ENCODE results near the gene CFAP99. TPM values are rescaled to one million over a fixed set of nuclear protein-coding genes. Genes with fewer than 3 reads are reported as not detected.

Gene CFAP99
- total and polyA plus RNA-seq, 8 donors, result 0.28 to 1.6 (median 0.70) TPM

DNA sequence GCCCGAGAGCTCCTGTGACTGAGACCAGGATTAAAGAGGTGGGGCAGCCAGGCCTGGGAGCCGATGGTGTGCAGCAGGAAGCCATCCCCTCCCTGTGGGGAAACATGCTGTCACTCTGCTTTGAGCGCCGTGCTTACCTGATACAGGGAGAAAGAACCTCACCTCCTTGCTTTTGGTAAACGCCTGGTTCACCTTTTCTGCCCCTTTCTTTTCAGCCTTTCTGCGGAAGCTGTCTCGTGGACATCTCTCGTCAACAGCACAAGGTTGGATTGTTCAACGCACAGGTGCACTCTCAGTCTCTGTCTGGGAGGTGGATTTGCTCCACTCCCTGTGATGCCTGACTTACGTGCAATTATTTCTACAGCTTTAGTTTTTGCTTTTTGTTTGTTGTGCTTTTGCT lies 12.3 kb upstream of the CFAP99 start:
- FAIRE-seq, result no peak
- no peak for DNase-seq
- Histone ChIP-seq H3K4me1 (peaks cover 6 to 13% (median 7%) of the 10 kb centered on the region in 3 donors), H3K27me3 (no peaks in the 10 kb centered on the region), H3K4me3 (no peak overlapping the region), H3K36me3 (no peaks in the 10 kb centered on the region), H3K9me3 (no peaks in the 10 kb centered on the region), H3K27ac (no peak overlapping the region)
- ATAC-seq, result no peak
- TF ChIP-seq, protein P1, sequence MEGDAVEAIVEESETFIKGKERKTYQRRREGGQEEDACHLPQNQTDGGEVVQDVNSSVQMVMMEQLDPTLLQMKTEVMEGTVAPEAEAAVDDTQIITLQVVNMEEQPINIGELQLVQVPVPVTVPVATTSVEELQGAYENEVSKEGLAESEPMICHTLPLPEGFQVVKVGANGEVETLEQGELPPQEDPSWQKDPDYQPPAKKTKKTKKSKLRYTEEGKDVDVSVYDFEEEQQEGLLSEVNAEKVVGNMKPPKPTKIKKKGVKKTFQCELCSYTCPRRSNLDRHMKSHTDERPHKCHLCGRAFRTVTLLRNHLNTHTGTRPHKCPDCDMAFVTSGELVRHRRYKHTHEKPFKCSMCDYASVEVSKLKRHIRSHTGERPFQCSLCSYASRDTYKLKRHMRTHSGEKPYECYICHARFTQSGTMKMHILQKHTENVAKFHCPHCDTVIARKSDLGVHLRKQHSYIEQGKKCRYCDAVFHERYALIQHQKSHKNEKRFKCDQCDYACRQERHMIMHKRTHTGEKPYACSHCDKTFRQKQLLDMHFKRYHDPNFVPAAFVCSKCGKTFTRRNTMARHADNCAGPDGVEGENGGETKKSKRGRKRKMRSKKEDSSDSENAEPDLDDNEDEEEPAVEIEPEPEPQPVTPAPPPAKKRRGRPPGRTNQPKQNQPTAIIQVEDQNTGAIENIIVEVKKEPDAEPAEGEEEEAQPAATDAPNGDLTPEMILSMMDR (IDR thresholded peaks at IDR 0.05), result no peak
- intact Hi-C loops (cut with DNase I), result no loop called here
- 80 to 81% methylated on average over 10 of the region's 10 CpGs for WGBS, 2 donors

DNA sequence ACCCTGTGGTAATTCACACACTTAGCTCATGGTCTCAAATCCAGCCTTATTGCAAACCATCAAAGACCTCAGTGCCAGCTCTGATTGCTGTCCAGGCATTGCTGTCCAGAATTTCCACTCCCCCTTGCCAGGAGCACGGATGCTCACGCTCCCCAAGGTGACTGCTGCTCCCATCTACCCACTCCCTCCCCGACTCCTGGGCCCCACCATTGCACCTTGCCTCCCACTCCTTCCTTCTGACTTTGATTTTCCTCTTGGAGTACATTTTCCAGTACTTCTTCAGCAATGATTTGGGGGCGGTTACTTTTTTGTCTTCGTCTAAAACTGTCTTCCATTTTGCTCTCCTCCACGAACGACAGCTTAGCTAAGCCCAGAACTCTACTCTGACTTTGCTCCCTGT lies 11.8 kb upstream of the CFAP99 start:
- WGBS, 2 donors, result 71 to 80% methylated on average over 7 of the region's 7 CpGs
- TF ChIP-seq, protein P1 (IDR thresholded peaks at IDR 0.05), result no peak
- no peak overlapping the region for H3K4me3 ChIP-seq
- intact Hi-C loops (cut with DNase I), result no loop called here
- peaks cover under 1 to 8% (median 2%) of the 10 kb centered on the region in 3 donors for H3K4me1 ChIP-seq
- no peak overlapping the region for H3K27ac ChIP-seq
- H3K9me3 ChIP-seq, result no peaks in the 10 kb centered on the region
- no peaks in the 10 kb centered on the region for H3K27me3 ChIP-seq
- DNase-seq (no peak), FAIRE-seq (no peak), ATAC-seq (no peak)
- H3K36me3 ChIP-seq, result no peaks in the 10 kb centered on the region

DNA sequence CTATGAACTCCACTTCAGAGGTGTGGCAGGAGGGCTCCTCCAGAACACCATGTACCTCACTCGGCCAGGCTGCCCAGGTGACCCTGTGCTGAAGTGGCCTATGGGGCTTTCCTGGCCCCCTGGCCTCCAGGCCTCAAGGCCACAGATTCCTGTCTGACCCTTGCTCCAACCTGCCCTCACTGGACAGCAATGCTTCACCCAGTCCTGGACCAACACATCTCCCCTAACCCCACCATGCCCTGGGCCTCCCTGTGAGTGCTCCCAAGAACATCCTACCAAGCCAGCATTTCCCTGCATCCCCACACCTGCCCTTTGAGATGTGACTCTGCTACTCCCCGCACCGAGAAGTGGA lies 10.8 kb upstream of the CFAP99 start:
- H3K27ac ChIP-seq, result no peak overlapping the region
- FAIRE-seq, result no peak
- ATAC-seq, result no peak
- H3K9me3 ChIP-seq, result no peaks in the 10 kb centered on the region
- no peak for DNase-seq
- H3K36me3 ChIP-seq, result no peaks in the 10 kb centered on the region
- intact Hi-C loops (cut with DNase I), result no loop called here
- 86 to 92% methylated on average over 3 of the region's 3 CpGs for WGBS, 2 donors
- H3K27me3 ChIP-seq, result no peaks in the 10 kb centered on the region
- TF ChIP-seq, protein P1 (IDR thresholded peaks at IDR 0.05), result no peak
- peaks cover 3 to 5% (median 4%) of the 10 kb centered on the region in 3 donors for H3K4me1 ChIP-seq
- H3K4me3 ChIP-seq, result no peak overlapping the region

DNA sequence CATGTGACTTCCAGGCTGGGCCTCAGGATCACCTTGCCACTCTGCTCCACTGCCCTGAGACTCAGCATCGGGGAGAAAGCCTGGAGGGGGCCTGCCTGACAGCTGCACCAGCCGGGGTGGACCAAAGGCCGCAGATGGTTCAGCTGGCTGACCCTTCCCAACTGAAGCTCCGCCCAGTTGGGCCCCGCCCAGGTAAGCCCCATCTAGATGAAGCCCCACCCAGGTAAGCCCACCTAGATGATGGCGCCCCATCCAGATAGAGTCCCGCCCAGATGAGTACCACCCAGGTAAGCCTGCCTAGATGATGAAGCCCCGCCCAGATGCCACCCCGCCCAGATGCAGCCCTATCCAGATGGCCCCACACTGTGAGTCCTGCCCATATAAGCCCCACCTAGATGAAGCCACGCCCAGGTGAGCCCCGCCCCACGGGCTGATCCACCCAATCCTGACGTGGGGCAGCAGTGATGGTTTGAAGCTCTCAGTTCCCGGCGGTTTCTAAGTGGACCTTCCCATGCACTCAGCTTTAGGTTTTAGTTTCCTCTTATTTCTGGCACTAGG lies 10.3 kb upstream of the CFAP99 start:
- peaks cover 5 to 9% (median 7%) of the 10 kb centered on the region in 3 donors for H3K4me1 ChIP-seq
- H3K36me3 ChIP-seq, result no peaks in the 10 kb centered on the region
- H3K27me3 ChIP-seq, result no peaks in the 10 kb centered on the region
- intact Hi-C loops (cut with DNase I), result no loop called here
- H3K9me3 ChIP-seq, result no peaks in the 10 kb centered on the region
- H3K27ac ChIP-seq, result no peak overlapping the region
- TF ChIP-seq, protein P1 (IDR thresholded peaks at IDR 0.05), result no peak
- no peak overlapping the region for H3K4me3 ChIP-seq
- no peak for FAIRE-seq
- ATAC-seq, result no peak
- peak in 1 of 6 donors; percentile 51 for DNase-seq
- WGBS, 2 donors, result 76 to 78% methylated on average over 15 of the region's 15 CpGs

DNA sequence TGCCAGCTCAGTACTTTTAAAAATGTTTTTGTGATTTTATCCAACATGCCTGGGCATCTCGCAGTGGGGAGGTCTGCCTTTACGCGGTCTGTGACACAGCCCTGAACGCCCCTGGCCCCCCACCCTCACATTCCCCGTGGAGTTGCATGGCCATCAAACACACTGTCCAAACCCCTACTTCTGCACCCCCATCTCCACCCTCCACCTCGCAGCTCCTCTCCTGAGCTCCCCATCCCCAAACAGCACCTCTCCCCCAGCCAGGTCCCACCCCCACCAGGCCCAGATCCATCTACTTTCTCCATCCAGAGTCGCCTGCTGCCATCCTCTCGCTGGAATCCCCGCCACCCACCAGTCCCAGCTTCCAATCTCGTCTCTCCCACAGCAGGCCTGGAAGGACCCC lies 9.8 kb upstream of the CFAP99 start:
- H3K27ac ChIP-seq, result no peak overlapping the region
- TF ChIP-seq, protein P1 (IDR thresholded peaks at IDR 0.05), result no peak
- no peak overlapping the region for H3K4me3 ChIP-seq
- no peaks in the 10 kb centered on the region for H3K27me3 ChIP-seq
- H3K9me3 ChIP-seq, result no peaks in the 10 kb centered on the region
- no peak for DNase-seq
- peaks cover 5 to 10% (median 9%) of the 10 kb centered on the region in 3 donors for H3K4me1 ChIP-seq
- ATAC-seq, result no peak
- H3K36me3 ChIP-seq, result no peaks in the 10 kb centered on the region
- no peak for FAIRE-seq
- WGBS, 2 donors, result 87 to 88% methylated on average over 10 of the region's 10 CpGs
- intact Hi-C loops (cut with DNase I), result no loop called here

Measured in pancreas (tissue), 10 donors.